Peyer's patch (tissue), 4 donors: Measurements from ENCODE around the gene PTPRK.

Source experiments
- POLR2A ChIP-seq, 2 donors: fragments of 450-650 bp; IDR thresholded peaks; one replicate each; pipeline ENCODE4 v1.5.1; 2017; ENCODE audit warnings: antibody characterized with exemption in 2 of 2, mild to moderate bottlenecking in 2 of 2, moderate library complexity in 2 of 2
- TF ChIP-seq, protein P1 (sequence below), 6 experiments: fragments of 450-650 bp in 4 of 6; fragments of 200-600 bp in 2 of 6; sonication (generic) in 1 of 6; IDR thresholded peaks; one replicate each; pipeline ENCODE4 v1.5.1; 2017 to 2019; ENCODE audit warnings: antibody characterized with exemption in 6 of 6, mild to moderate bottlenecking in 3 of 6, moderate library complexity in 1 of 6

DNA sequence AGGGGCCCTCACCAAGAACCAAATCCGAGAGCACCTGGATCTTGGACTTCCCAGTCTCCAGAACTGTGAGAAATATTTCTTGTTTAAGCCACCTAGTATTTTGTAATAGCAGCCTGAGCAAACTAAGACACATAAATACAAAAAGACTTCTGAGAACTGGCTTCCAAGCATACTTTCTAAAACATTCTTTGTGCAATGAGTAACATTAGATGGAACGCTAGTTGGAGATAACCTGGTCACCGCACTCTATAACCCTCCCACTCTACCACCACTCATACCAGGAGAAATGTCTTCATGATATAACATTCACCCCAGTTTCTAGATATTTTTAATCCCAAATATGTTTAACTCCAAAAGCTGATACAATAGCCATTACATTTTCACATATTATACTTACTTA lies 450.0 kb downstream of the PTPRK start:
- TF ChIP-seq, protein P1, sequence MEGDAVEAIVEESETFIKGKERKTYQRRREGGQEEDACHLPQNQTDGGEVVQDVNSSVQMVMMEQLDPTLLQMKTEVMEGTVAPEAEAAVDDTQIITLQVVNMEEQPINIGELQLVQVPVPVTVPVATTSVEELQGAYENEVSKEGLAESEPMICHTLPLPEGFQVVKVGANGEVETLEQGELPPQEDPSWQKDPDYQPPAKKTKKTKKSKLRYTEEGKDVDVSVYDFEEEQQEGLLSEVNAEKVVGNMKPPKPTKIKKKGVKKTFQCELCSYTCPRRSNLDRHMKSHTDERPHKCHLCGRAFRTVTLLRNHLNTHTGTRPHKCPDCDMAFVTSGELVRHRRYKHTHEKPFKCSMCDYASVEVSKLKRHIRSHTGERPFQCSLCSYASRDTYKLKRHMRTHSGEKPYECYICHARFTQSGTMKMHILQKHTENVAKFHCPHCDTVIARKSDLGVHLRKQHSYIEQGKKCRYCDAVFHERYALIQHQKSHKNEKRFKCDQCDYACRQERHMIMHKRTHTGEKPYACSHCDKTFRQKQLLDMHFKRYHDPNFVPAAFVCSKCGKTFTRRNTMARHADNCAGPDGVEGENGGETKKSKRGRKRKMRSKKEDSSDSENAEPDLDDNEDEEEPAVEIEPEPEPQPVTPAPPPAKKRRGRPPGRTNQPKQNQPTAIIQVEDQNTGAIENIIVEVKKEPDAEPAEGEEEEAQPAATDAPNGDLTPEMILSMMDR (IDR thresholded peaks at IDR 0.05): no peak
- TF ChIP-seq POLR2A (IDR thresholded peaks at IDR 0.05): no peak
